Breast epithelium (tissue), 4 donors: ENCODE data around the gene RAP2C. TPM values are rescaled to one million over a fixed set of nuclear protein-coding genes. Genes with fewer than 3 reads are reported as not detected.
"Not testable (repeated sequence)": the region's sequence is repeated elsewhere in the genome, so short reads cannot be mapped to it uniquely, and the experiment has no call there.

Experiments used
- DNase-seq, 2 donors: peaks; one replicate each; pipeline ENCODE4 v3.0.0-alpha.2; 2019; ENCODE audit warnings: low spot score in 2 of 2
- H3K27ac ChIP-seq, 2 donors: fragments of 200-600 bp; sonication (generic) in 1 of 2; one replicate each; pipeline ENCODE4 v1.5.1; 2016 to 2019; ENCODE audit warnings: mild to moderate bottlenecking in 1 of 2
- H3K27me3 ChIP-seq, 2 donors: fragments of 200-600 bp; sonication (generic) in 1 of 2; one replicate each; pipeline versions ENCODE4 v1.5.1 to v1.6.0; 2017 to 2019; ENCODE audit warnings: control low read depth in 1 of 2, mild to moderate bottlenecking in 1 of 2
- H3K36me3 ChIP-seq: fragments of 200-600 bp; one replicate; pipeline ENCODE4 v1.5.1; 2019
- H3K4me1 ChIP-seq, 2 donors: fragments of 200-600 bp; sonication (generic); one replicate each; pipeline ENCODE4 v1.5.1; 2016 to 2019; ENCODE audit warnings: control low read depth in 1 of 2
- H3K4me3 ChIP-seq, 3 donors: fragments of 200-600 bp; sonication (generic); 1 replicate in 2 of 3; 2 replicates in 1 of 3; pipeline ENCODE4 v1.5.1; 2016 to 2019; ENCODE audit warnings: mild to moderate bottlenecking in 3 of 3, moderate library complexity in 2 of 3
- H3K9me3 ChIP-seq, 2 donors: fragments of 200-600 bp; sonication (generic) in 1 of 2; one replicate each; pipeline ENCODE4 v1.5.1; 2016 to 2019; ENCODE audit warnings: control low read depth in 1 of 2
- POLR2A ChIP-seq: fragments of 450-650 bp; IDR thresholded peaks from one replicate; pipeline ENCODE4 v1.6.1; 2016; ENCODE audit warnings: antibody characterized with exemption, mild to moderate bottlenecking, moderate library complexity
- POLR2AphosphoS5 ChIP-seq, 3 donors: sonication (generic); formaldehyde crosslinking; IDR thresholded peaks; one replicate each; pipeline ENCODE4 v1.6.1; 2017; ENCODE audit warnings: antibody characterized with exemption in 3 of 3
- intact Hi-C: fragments of 100-400 bp; cut with DNase I; formaldehyde crosslinking; loops from one replicate; pipeline ENCODE4 v1.15.1; 2023; ENCODE audit warnings: low total_unique reads
- total RNA-seq, 3 donors: library from RNA; depleted of rRNA; stranded (reverse); fragments of >200 nt; gene quantifications; one replicate each; pipeline ENCODE4 v1.1.0, GENCODE V29; 2016
- TF ChIP-seq, protein P1 (sequence below), 3 donors: fragments of 450-650 bp; IDR thresholded peaks; one replicate each; pipeline ENCODE4 v1.5.1; 2016 to 2017; ENCODE audit warnings: antibody characterized with exemption in 3 of 3, mild to moderate bottlenecking in 3 of 3, moderate library complexity in 3 of 3

Gene RAP2C
- total RNA-seq, 3 donors from 2014 or later = 14.1 to 22.1 (median 18.0) TPM

DNA sequence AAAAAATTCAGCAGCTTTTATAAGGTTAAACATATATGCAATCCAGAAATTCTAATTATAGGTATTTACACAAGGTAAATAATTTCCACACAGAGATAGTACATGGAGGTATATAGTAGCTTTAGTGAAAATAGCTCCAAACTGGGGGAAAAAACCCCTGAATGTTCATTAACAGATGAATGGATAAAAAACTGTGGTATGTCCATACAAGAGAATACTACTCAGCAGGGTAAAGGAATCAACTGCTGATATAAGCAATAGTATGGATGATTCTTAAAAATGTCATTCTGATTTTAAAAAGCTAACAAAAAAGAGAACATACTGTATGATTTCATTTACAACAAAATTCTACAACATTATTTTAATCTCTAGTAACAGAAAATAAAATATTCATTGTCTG is 54.2 kb downstream of the RAP2C start:
- DNase-seq = no peak
- Histone ChIP-seq H3K4me1 (no peaks in the 10 kb centered on the region), H3K9me3 (peaks cover 0 to 22% of the 10 kb centered on the region in 2 donors), H3K27me3 (peaks cover 0 to 24% of the 10 kb centered on the region in 2 donors), H3K4me3 (no peak overlapping the region), H3K27ac (no peak overlapping the region), H3K36me3 (no peaks in the 10 kb centered on the region)
- intact Hi-C loops = no loop called here
- TF ChIP-seq, protein P1, sequence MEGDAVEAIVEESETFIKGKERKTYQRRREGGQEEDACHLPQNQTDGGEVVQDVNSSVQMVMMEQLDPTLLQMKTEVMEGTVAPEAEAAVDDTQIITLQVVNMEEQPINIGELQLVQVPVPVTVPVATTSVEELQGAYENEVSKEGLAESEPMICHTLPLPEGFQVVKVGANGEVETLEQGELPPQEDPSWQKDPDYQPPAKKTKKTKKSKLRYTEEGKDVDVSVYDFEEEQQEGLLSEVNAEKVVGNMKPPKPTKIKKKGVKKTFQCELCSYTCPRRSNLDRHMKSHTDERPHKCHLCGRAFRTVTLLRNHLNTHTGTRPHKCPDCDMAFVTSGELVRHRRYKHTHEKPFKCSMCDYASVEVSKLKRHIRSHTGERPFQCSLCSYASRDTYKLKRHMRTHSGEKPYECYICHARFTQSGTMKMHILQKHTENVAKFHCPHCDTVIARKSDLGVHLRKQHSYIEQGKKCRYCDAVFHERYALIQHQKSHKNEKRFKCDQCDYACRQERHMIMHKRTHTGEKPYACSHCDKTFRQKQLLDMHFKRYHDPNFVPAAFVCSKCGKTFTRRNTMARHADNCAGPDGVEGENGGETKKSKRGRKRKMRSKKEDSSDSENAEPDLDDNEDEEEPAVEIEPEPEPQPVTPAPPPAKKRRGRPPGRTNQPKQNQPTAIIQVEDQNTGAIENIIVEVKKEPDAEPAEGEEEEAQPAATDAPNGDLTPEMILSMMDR (IDR thresholded peaks at IDR 0.05) = no peak
- TF ChIP-seq POLR2A = no peak
- TF ChIP-seq POLR2AphosphoS5 (IDR thresholded peaks at IDR 0.05) = no peak

DNA sequence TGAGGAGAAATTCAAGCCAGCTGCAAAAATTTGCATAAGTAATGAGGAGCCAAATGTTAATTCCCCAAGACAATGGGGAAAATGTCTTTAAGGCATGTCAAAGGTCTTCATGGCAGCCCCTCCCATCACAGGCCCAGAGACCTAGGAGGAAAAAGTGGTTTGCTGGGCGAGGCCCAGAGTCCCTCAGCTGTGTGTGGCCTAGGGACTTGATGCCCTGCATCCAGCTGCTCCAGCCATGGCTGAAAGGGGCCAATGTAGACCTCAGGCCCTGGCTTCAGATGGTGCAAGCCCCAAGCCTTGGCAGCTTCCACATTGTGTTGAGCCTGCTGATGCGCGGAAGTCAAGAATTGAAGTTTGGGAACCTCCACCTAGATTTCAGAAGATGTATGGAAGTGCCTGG is 56.2 kb downstream of the RAP2C start:
- intact Hi-C loops, DNase-seq, H3K36me3 ChIP-seq, H3K27ac ChIP-seq, H3K4me3 ChIP-seq, H3K4me1 ChIP-seq: not testable (repeated sequence)
- H3K27me3 ChIP-seq = peaks cover 0 to 14% of the 10 kb centered on the region in 2 donors
- peaks cover 0 to 22% of the 10 kb centered on the region in 2 donors for H3K9me3 ChIP-seq

DNA sequence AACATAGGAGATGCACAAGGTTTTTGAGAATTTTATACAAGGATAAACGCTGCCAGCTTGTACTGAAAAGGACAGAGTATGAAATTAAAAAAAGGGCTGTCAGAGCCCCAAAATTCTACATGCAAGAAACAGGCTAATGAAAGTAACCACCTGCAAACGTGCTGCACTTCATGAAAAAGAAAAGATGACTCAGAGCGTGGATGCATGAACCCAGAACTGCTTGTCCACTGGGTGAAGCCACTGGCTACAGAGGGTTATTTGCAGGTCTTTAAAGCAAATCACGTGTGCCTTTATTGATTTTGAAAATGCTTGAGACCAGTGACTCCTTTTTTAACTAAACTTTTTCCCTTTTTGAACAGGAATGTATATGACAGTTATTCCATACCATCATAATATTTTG is 66.1 kb downstream of the RAP2C start:
- Histone ChIP-seq H3K27ac (no peak overlapping the region), H3K4me1 (no peaks in the 10 kb centered on the region), H3K4me3 (no peak overlapping the region), H3K36me3 (no peaks in the 10 kb centered on the region), H3K27me3 (no peaks in the 10 kb centered on the region), H3K9me3 (no peaks in the 10 kb centered on the region)
- DNase-seq = no peak
- TF ChIP-seq POLR2A = no peak
- TF ChIP-seq POLR2AphosphoS5 (IDR thresholded peaks at IDR 0.05) = no peak
- TF ChIP-seq, protein P1 (IDR thresholded peaks at IDR 0.05) = no peak
- intact Hi-C loops = no loop called here

Other genes starting within 250 kb of the RAP2C start
- 10 to 100 TPM; 12.8 to 19.2 (median 15.0) TPM for gene STK26, start 196.1 kb downstream of the RAP2C start, total RNA-seq
- gene FRMD7, start 91.4 kb downstream of the RAP2C start, total RNA-seq = not detected